C4-2B (cell line): ENCODE results near the gene LCN12.

ENCODE experiments used
- CTCF ChIP-seq: fragments of 450-650 bp; conservative IDR thresholded peaks from 2 replicates; pipeline ENCODE4 v1.5.1; 2017; ENCODE audit warnings: mild to moderate bottlenecking
- ZFX ChIP-seq: fragments of 450-650 bp; IDR thresholded peaks from 2 replicates; pipeline ENCODE4 v1.6.1; 2017

- no peak for TF ChIP-seq CTCF
- no peak for TF ChIP-seq ZFX
These were observed 13.9 kb downstream of the LCN12 start for GRCh38 chr9:136965771-136966484.
